Activated CD8-positive, alpha-beta T cell treated with anti-CD3 and anti-CD28 coated beads, Interleukin-2, amount 10 ng/mL, durations not matched to agents 7 days and 5 days (primary cell): Measurements from ENCODE around the gene TLK1. TPM values are rescaled to one million over a fixed set of nuclear protein-coding genes. Genes with fewer than 3 reads are reported as not detected.

Experiments
- ATAC-seq: fragments of 150-1000 bp; cut with Tn5 transposase; one replicate; pipeline ENCODE4 v1.10.0; 2021; ENCODE audit warnings: moderate library complexity
- CTCF ChIA-PET: fragments of 350-600 bp; sonication (Branson Sonifier 250); formaldehyde crosslinking; loops from one replicate; lab custom pipeline; 2021; ENCODE audit warnings: antibody characterized with exemption; lab: Charles Lee
- POLR2A ChIA-PET: fragments of 350-600 bp; sonication (Branson Sonifier 250); formaldehyde crosslinking; loops from one replicate; lab custom pipeline; 2021; ENCODE audit warnings: antibody characterized with exemption; lab: Charles Lee
- DNase-seq: peaks from one replicate; pipeline ENCODE4 v3.0.0-alpha.2; 2020
- H3K27ac Mint-ChIP-seq: one replicate; pipeline ENCODE4 v1.8.0; 2021; ENCODE audit warnings: mild to moderate bottlenecking, mixed read lengths
- H3K27me3 Mint-ChIP-seq: one replicate; pipeline ENCODE4 v1.8.0; 2021; ENCODE audit warnings: low read depth, mixed read lengths
- H3K36me3 Mint-ChIP-seq: one replicate; pipeline ENCODE4 v1.8.0; 2021; ENCODE audit warnings: low read depth, mixed read lengths
- H3K4me1 Mint-ChIP-seq: one replicate; pipeline ENCODE4 v1.8.0; 2021; ENCODE audit warnings: low read depth, mixed read lengths
- H3K4me3 Mint-ChIP-seq: one replicate; pipeline ENCODE4 v1.8.0; 2021; ENCODE audit warnings: mild to moderate bottlenecking, mixed read lengths
- H3K9me3 Mint-ChIP-seq: one replicate; pipeline ENCODE4 v1.8.0; 2022; ENCODE audit warnings: mixed read lengths; ENCODE audit not compliant: insufficient read depth
- total RNA-seq, 2 experiments: library from RNA; stranded (reverse); gene quantifications; one replicate each; pipeline ENCODE4 v1.2.3, GENCODE V29; 2021

The TLK1 gene
- total RNA-seq, 2 experiments from 2014 or later: 89.1 to 96.3 TPM

- Mint-ChIP-seq H3K4me1 (peaks cover 37% of the 10 kb centered on the region), H3K9me3 (no peaks in the 10 kb centered on the region), H3K4me3 (no peak overlapping the region), H3K36me3 (peaks cover 14% of the 10 kb centered on the region), H3K27ac (no peak overlapping the region), H3K27me3 (no peaks in the 10 kb centered on the region)
- ChIA-PET POLR2A (no interaction called here), CTCF (no interaction called here)
- DNase-seq (no peak), ATAC-seq (no peak)
These were observed 20.8 kb downstream of the TLK1 start for GRCh38 chr2:171139860-171140259.

GRCh38 chr2:171136024-171136423, 24.7 kb downstream of the TLK1 start:
- Mint-ChIP-seq H3K27ac (no peak overlapping the region), H3K4me3 (no peak overlapping the region), H3K9me3 (no peaks in the 10 kb centered on the region), H3K36me3 (peaks cover 12% of the 10 kb centered on the region), H3K4me1 (peaks cover 11% of the 10 kb centered on the region), H3K27me3 (no peaks in the 10 kb centered on the region)
- POLR2A ChIA-PET: no interaction called here
- ATAC-seq (no peak), DNase-seq (no peak)
- CTCF ChIA-PET: no interaction called here

GRCh38 chr2:171134624-171135230, 26.0 kb downstream of the TLK1 start:
- Mint-ChIP-seq H3K9me3 (no peaks in the 10 kb centered on the region), H3K36me3 (peaks cover 10% of the 10 kb centered on the region), H3K27ac (no peak overlapping the region), H3K27me3 (no peaks in the 10 kb centered on the region), H3K4me3 (no peak overlapping the region), H3K4me1 (peaks cover 7% of the 10 kb centered on the region)
- POLR2A ChIA-PET: no interaction called here
- DNase-seq: no peak
- CTCF ChIA-PET: no interaction called here
- no peak for ATAC-seq

GRCh38 chr2:171132086-171132485, 28.6 kb downstream of the TLK1 start:
- ChIA-PET CTCF (no interaction called here), POLR2A (no interaction called here)
- Mint-ChIP-seq H3K36me3 (peaks cover 10% of the 10 kb centered on the region), H3K27ac (no peak overlapping the region), H3K27me3 (no peaks in the 10 kb centered on the region), H3K9me3 (no peaks in the 10 kb centered on the region), H3K4me3 (no peak overlapping the region), H3K4me1 (peaks cover 7% of the 10 kb centered on the region)
- DNase-seq (no peak), ATAC-seq (no peak)

- ATAC-seq (no peak), DNase-seq (no peak)
- H3K9me3 Mint-ChIP-seq: no peaks in the 10 kb centered on the region
- POLR2A ChIA-PET: no interaction called here
- H3K27ac Mint-ChIP-seq: no peak overlapping the region
- no peaks in the 10 kb centered on the region for H3K4me1 Mint-ChIP-seq
- H3K36me3 Mint-ChIP-seq: peaks cover 7% of the 10 kb centered on the region
- H3K4me3 Mint-ChIP-seq: no peak overlapping the region
- no peaks in the 10 kb centered on the region for H3K27me3 Mint-ChIP-seq
- CTCF ChIA-PET: no interaction called here
These were observed 32.2 kb downstream of the TLK1 start for GRCh38 chr2:171128461-171128860.

- H3K4me3 Mint-ChIP-seq: no peak overlapping the region
- H3K9me3 Mint-ChIP-seq: no peaks in the 10 kb centered on the region
- DNase-seq: no peak
- ATAC-seq: no peak
- no peak overlapping the region for H3K27ac Mint-ChIP-seq
- ChIA-PET POLR2A (no interaction called here), CTCF (interaction anchor here (1.0 to 1.5 kb wide), 3 partner anchors 8 to 151 kb away, joined by 3 to 4 read pairs (median 3); no protein-coding TSS in a partner anchor)
- H3K27me3 Mint-ChIP-seq: no peaks in the 10 kb centered on the region
- peaks cover 3% of the 10 kb centered on the region for H3K4me1 Mint-ChIP-seq
- H3K36me3 Mint-ChIP-seq: peaks cover 2% of the 10 kb centered on the region
These were observed 36.2 kb downstream of the TLK1 start for GRCh38 chr2:171124541-171124940.

- H3K27ac Mint-ChIP-seq: no peak overlapping the region
- ChIA-PET POLR2A (no interaction called here), CTCF (interaction anchor here (1.0 to 2.7 kb wide), 2 partner anchors 12 to 22 kb away, joined by 4 to 18 read pairs; no protein-coding TSS in a partner anchor)
- peaks cover 45% of the 10 kb centered on the region for H3K36me3 Mint-ChIP-seq
- no peaks in the 10 kb centered on the region for H3K27me3 Mint-ChIP-seq
- peaks cover 4% of the 10 kb centered on the region for H3K4me1 Mint-ChIP-seq
- ATAC-seq (no peak), DNase-seq (no peak)
- peaks cover 4% of the 10 kb centered on the region for H3K9me3 Mint-ChIP-seq
- no peak overlapping the region for H3K4me3 Mint-ChIP-seq
These were observed 51.1 kb downstream of the TLK1 start for GRCh38 chr2:171109571-171109970.

GRCh38 chr2:171109020-171109419, 51.7 kb downstream of the TLK1 start:
- no peak overlapping the region for H3K4me3 Mint-ChIP-seq
- peaks cover 4% of the 10 kb centered on the region for H3K4me1 Mint-ChIP-seq
- ChIA-PET CTCF (interaction anchor here (1.0 to 2.7 kb wide), 2 partner anchors 12 to 22 kb away, joined by 4 to 18 read pairs; no protein-coding TSS in a partner anchor), POLR2A (no interaction called here)
- peaks cover 41% of the 10 kb centered on the region for H3K36me3 Mint-ChIP-seq
- H3K9me3 Mint-ChIP-seq: peaks cover 4% of the 10 kb centered on the region
- ATAC-seq (no peak), DNase-seq (no peak)
- H3K27ac Mint-ChIP-seq: no peak overlapping the region
- no peaks in the 10 kb centered on the region for H3K27me3 Mint-ChIP-seq

- DNase-seq (no peak), ATAC-seq (no peak)
- Mint-ChIP-seq H3K27ac (no peak overlapping the region), H3K27me3 (no peaks in the 10 kb centered on the region), H3K4me3 (no peak overlapping the region), H3K36me3 (peaks cover 45% of the 10 kb centered on the region), H3K9me3 (no peaks in the 10 kb centered on the region), H3K4me1 (peaks cover 6% of the 10 kb centered on the region)
- CTCF ChIA-PET: interaction anchor here (2.7 kb wide), 1 partner anchor 20 kb away, joined by 18 read pairs; no protein-coding TSS in a partner anchor
- POLR2A ChIA-PET: no interaction called here
These were observed 52.9 kb downstream of the TLK1 start for GRCh38 chr2:171107803-171108202.

GRCh38 chr2:171104379-171104778, 56.3 kb downstream of the TLK1 start:
- Mint-ChIP-seq H3K9me3 (peaks cover 1% of the 10 kb centered on the region), H3K27ac (no peak overlapping the region), H3K36me3 (peaks cover 58% of the 10 kb centered on the region), H3K27me3 (no peaks in the 10 kb centered on the region), H3K4me1 (peaks cover 9% of the 10 kb centered on the region), H3K4me3 (no peak overlapping the region)
- POLR2A ChIA-PET: no interaction called here
- ATAC-seq: no peak
- DNase-seq: no peak
- CTCF ChIA-PET: interaction anchor here (0.7 to 1.3 kb wide), 2 partner anchors 17 to 312 kb away, joined by 3 read pairs; no protein-coding TSS in a partner anchor

GRCh38 chr2:171102802-171103201, 57.9 kb downstream of the TLK1 start:
- H3K9me3 Mint-ChIP-seq: peaks cover 14% of the 10 kb centered on the region
- ChIA-PET POLR2A (no interaction called here), CTCF (no interaction called here)
- H3K4me1 Mint-ChIP-seq: peaks cover 11% of the 10 kb centered on the region
- no peak overlapping the region for H3K27ac Mint-ChIP-seq
- peaks cover 67% of the 10 kb centered on the region for H3K36me3 Mint-ChIP-seq
- no peak overlapping the region for H3K4me3 Mint-ChIP-seq
- ATAC-seq: no peak
- no peak for DNase-seq
- no peaks in the 10 kb centered on the region for H3K27me3 Mint-ChIP-seq

GRCh38 chr2:171100370-171100769, 60.3 kb downstream of the TLK1 start:
- Mint-ChIP-seq H3K9me3 (peaks cover 31% of the 10 kb centered on the region), H3K27me3 (no peaks in the 10 kb centered on the region), H3K4me1 (peaks cover 12% of the 10 kb centered on the region), H3K27ac (no peak overlapping the region), H3K4me3 (no peak overlapping the region), H3K36me3 (peaks cover 71% of the 10 kb centered on the region)
- ChIA-PET CTCF (no interaction called here), POLR2A (no interaction called here)
- ATAC-seq: no peak
- DNase-seq: no peak
